GM12891 (cell line): ENCODE measurements around the gene FGD2.
A peak's percentile ranks its signal among the peaks of the same experiment; 100 is the strongest.

ENCODE experiments used
- DNase-seq: peaks from one replicate; pipeline ENCODE4 v3.0.0; 2011; ENCODE audit warnings: low spot score; ENCODE audit not compliant: insufficient read length
- FAIRE-seq: peaks from 2 replicates; lab custom pipeline; 2011; peaks lifted over from hg19 to GRCh38; lab: Jason Lieb, UNC
- PAX5 ChIP-seq: IDR thresholded peaks from 2 replicates; pipeline ENCODE4 v1.6.1; 2011; ENCODE audit warnings: low read length, moderate library complexity, mild to moderate bottlenecking; ENCODE audit not compliant: insufficient read depth, severe bottlenecking
- POLR2A ChIP-seq: IDR thresholded peaks from 2 replicates; pipeline ENCODE4 v1.6.1; 2011; ENCODE audit warnings: low read depth, low read length, control low read depth
- POLR2AphosphoS5 ChIP-seq: IDR thresholded peaks from 2 replicates; pipeline ENCODE4 v1.6.1; 2011; ENCODE audit warnings: low read depth, low read length, control low read depth
- POU2F2 ChIP-seq: IDR thresholded peaks from 2 replicates; pipeline ENCODE4 v1.6.1; 2011; ENCODE audit warnings: low read depth, mild to moderate bottlenecking, control low read depth, low read length, moderate library complexity
- SPI1 ChIP-seq: IDR thresholded peaks from 2 replicates; pipeline ENCODE4 v1.6.1; 2011; ENCODE audit warnings: low read depth, low read length, control low read depth
- TAF1 ChIP-seq: IDR thresholded peaks from 2 replicates; pipeline ENCODE4 v1.6.1; 2011; ENCODE audit warnings: low read depth, low read length, control low read depth

Gene FGD2

GRCh38 chr6:37013516-37014491 is 8.3 kb downstream of the FGD2 start:
- TF ChIP-seq POU2F2: no peak
- TF ChIP-seq POLR2A: no peak
- DNase-seq: no peak
- FAIRE-seq: no peak

- FAIRE-seq: no peak
- TF ChIP-seq PAX5 (no peak), SPI1 (no peak), POU2F2 (no peak), POLR2AphosphoS5 (no peak), POLR2A (no peak), TAF1 (no peak)
Observed at GRCh38 chr6:37014667-37015066, 9.2 kb downstream of the FGD2 start.

GRCh38 chr6:37015532-37015931 is 10.1 kb downstream of the FGD2 start:
- DNase-seq (no peak), FAIRE-seq (no peak)
- TF ChIP-seq SPI1: no peak
- TF ChIP-seq TAF1: no peak
- TF ChIP-seq POLR2A: no peak
- TF ChIP-seq PAX5: no peak
- TF ChIP-seq POU2F2: no peak
- TF ChIP-seq POLR2AphosphoS5: no peak

More at GRCh38 chr6:37014667-37015066, 9.2 kb downstream of the FGD2 start:
- no peak for DNase-seq

GRCh38 chr6:37016995-37017394 is 11.5 kb downstream of the FGD2 start:
- no peak for FAIRE-seq
- DNase-seq: no peak
- TF ChIP-seq POU2F2 (no peak), PAX5 (no peak), POLR2AphosphoS5 (no peak), TAF1 (no peak), SPI1 (no peak), POLR2A (no peak)

- DNase-seq (no peak), FAIRE-seq (no peak)
- no peak for TF ChIP-seq TAF1
- TF ChIP-seq POU2F2: no peak
- TF ChIP-seq SPI1: no peak
- no peak for TF ChIP-seq POLR2AphosphoS5
- no peak for TF ChIP-seq POLR2A
- TF ChIP-seq PAX5: no peak
Observed at GRCh38 chr6:37017606-37018197, 12.2 kb downstream of the FGD2 start.

GRCh38 chr6:37018198-37019064 is 13.0 kb downstream of the FGD2 start:
- peak; percentile 84 for DNase-seq
- TF ChIP-seq POU2F2 (0 out of 2 replicates have a peak, but pooled peaks have one; percentile 42), SPI1 (0 out of 2 replicates have a peak, but pooled peaks have one; percentile 34), POLR2A (no peak)
- peak; percentile 96 for FAIRE-seq

GRCh38 chr6:37019065-37019450 is 13.6 kb downstream of the FGD2 start:
- no peak for TF ChIP-seq POU2F2
- TF ChIP-seq POLR2AphosphoS5: no peak
- no peak for TF ChIP-seq TAF1
- FAIRE-seq (no peak), DNase-seq (no peak)

GRCh38 chr6:37020381-37020780 is 14.9 kb downstream of the FGD2 start:
- TF ChIP-seq SPI1 (no peak), POU2F2 (no peak), POLR2AphosphoS5 (no peak), PAX5 (no peak), POLR2A (no peak), TAF1 (no peak)
- FAIRE-seq: no peak
- no peak for DNase-seq

GRCh38 chr6:37020812-37021211 is 15.4 kb downstream of the FGD2 start:
- TF ChIP-seq SPI1: no peak
- TF ChIP-seq POU2F2: no peak
- TF ChIP-seq POLR2AphosphoS5: no peak
- no peak for TF ChIP-seq POLR2A
- no peak for TF ChIP-seq TAF1
- TF ChIP-seq PAX5: no peak
- DNase-seq (no peak), FAIRE-seq (peak; percentile 54)
